Pancreas (tissue), 10 donors: ENCODE data around the gene PNMA8B. TPM values are rescaled to one million over a fixed set of nuclear protein-coding genes. Genes with fewer than 3 reads are reported as not detected.

Source experiments
- ATAC-seq, 4 donors: fragments of 200-7000 bp; cut with Tn5 transposase; one replicate each; pipeline versions ENCODE4 v1.8.0 to v1.9.1; 2020; ENCODE audit warnings: mild to moderate bottlenecking in 4 of 4, moderate library complexity in 4 of 4
- DNase-seq, 6 donors: peaks; one replicate each; pipeline ENCODE4 v3.0.0-alpha.2; 2020
- FAIRE-seq: peaks from 2 replicates; lab custom pipeline; 2012; peaks lifted over from hg19 to GRCh38; lab: Jason Lieb, UNC
- H3K27ac ChIP-seq, 4 donors: fragments of 200-600 bp; sonication (generic); 1 replicate in 3 of 4; 2 replicates in 1 of 4; pipeline versions ENCODE4 v1.5.0 to v1.8.0; 2020
- H3K27me3 ChIP-seq, 4 donors: fragments of 200-600 bp; one replicate each; pipeline ENCODE4 v1.8.0; 2021
- H3K36me3 ChIP-seq, 3 donors: fragments of 200-600 bp; sonication (generic) in 1 of 3; one replicate each; pipeline versions ENCODE4 v1.5.0 to v1.8.0; 2020 to 2021
- H3K4me1 ChIP-seq, 3 donors: fragments of 200-600 bp; one replicate each; pipeline ENCODE4 v1.8.0; 2021
- H3K4me3 ChIP-seq, 4 donors: fragments of 200-600 bp; sonication (generic) in 2 of 4; one replicate each; pipeline versions ENCODE4 v1.5.0 to v1.8.0; 2020 to 2021
- H3K9me3 ChIP-seq, 4 donors: fragments of 200-600 bp; one replicate each; pipeline ENCODE4 v1.8.0; 2021
- CTCF ChIP-seq, 4 donors: fragments of 200-600 bp; sonication (generic) in 3 of 4; IDR thresholded peaks; one replicate each; pipeline versions ENCODE4 v1.5.0 to v1.8.0; 2021; ENCODE audit warnings: antibody characterized with exemption in 4 of 4
- WGBS, 2 donors: extraction: QIAGEN DNeasy Blood & Tissue Kit; methylation state at CpG; one replicate each; pipeline ENCODE4 v1.1.7; 2013; 5-methylcytosine and 5-hydroxymethylcytosine counted together
- intact Hi-C, 3 donors: fragments of 100-400 bp; cut with DNase I; formaldehyde crosslinking; loops; one replicate each; pipeline versions ENCODE4 v1.11.1 to v1.14.2; 2022
- polyA plus RNA-seq, 2 donors: library from polyadenylated mRNA; stranded (reverse); fragments of 200-250 nt; gene quantifications; one replicate each; pipeline ENCODE4 v1.2.3, GENCODE V29; 2013
- total RNA-seq, 6 donors: library from RNA; stranded (reverse); fragmentation: NEBNext Ultra II Directional in 4 of 6; extraction: Animal tissue kit (Norgen Biotek cat#: 25700) in 4 of 6; gene quantifications; one replicate each; pipeline versions ENCODE4 v1.2.1 to v1.2.4, GENCODE V29; 2021 to 2023
- donor health status: healthy with polysubstance abuse.
- donor health status: DM: no; HTN: no; CAD: no; lungs with moderate emphysema.
- donor health status: DM: no; HTN: no; CAD: no.
- donor health status: control.
- donor health status: control.
- donor health status: Bipolar disorder and iron deficiency.
- donor health status: DM: yes; HTN: yes; CAD: no.
- donor health status: DM: no; HTN: no; CAD: no.
- donor health status: DM: no; HTN: no; CAD: no.
- donor health status: DM: yes; HTN: yes; CAD: no.

PNMA8B gene
- total and polyA plus RNA-seq, 8 donors, result 0.47 to 1.4 (median 0.90) TPM

DNA sequence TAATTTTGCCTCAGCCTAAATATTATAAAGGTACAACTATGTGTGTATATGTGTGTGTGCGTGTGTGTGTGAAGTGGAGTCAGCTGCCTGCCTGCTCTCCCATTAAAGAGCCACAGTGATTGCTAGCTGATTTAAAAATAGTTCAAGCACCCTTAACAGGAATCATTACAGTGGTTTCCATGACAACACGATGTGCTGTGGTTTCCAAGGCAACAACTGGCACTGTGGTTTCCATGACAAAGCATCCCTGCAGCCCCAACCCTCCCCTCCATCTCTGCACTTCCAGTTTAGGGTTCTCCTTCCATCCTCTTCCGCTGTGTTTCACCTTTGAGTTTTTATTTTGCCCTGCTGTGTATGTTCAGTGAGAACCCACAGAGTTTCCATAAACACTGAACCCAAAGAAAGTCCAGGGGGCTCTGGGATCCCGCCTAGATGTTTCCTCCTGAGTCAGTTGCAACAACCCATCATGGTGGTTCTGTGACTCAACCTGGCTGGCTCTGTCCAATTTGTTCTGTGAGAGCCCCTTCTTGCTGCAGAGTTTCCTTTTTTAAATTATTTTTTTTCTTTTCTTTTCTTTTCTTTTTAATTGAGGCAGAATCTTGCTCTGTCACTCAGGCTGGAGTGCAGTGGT, 17.2 kb downstream of the PNMA8B start:
- TF ChIP-seq CTCF (IDR thresholded peaks at IDR 0.05), result no peak
- intact Hi-C loops, result no loop called here
- WGBS, 2 donors, result 52% methylated on average over 4 of the region's 4 CpGs
- no peaks in the 10 kb centered on the region for H3K27me3 ChIP-seq
- H3K4me1 ChIP-seq, result peaks cover 0 to 2% (median 0%) of the 10 kb centered on the region in 3 donors
- no peak overlapping the region for H3K4me3 ChIP-seq
- H3K36me3 ChIP-seq, result no peaks in the 10 kb centered on the region
- no peak for DNase-seq
- H3K27ac ChIP-seq, result no peak overlapping the region
- no peak for FAIRE-seq
- H3K9me3 ChIP-seq, result no peaks in the 10 kb centered on the region
- no peak for ATAC-seq

GRCh38 chr19:46475986-46476385, 19.7 kb downstream of the PNMA8B start:
- ATAC-seq (no peak), FAIRE-seq (no peak), DNase-seq (no peak)
- no peak overlapping the region for H3K27ac ChIP-seq
- peaks cover 0 to 4% (median under 1%) of the 10 kb centered on the region in 3 donors for H3K4me1 ChIP-seq
- H3K4me3 ChIP-seq, result no peak overlapping the region
- TF ChIP-seq CTCF (IDR thresholded peaks at IDR 0.05), result no peak
- 46 to 63% methylated on average over 2 of the region's 2 CpGs for WGBS, 2 donors
- no peaks in the 10 kb centered on the region for H3K27me3 ChIP-seq
- no peaks in the 10 kb centered on the region for H3K9me3 ChIP-seq
- H3K36me3 ChIP-seq, result no peaks in the 10 kb centered on the region
- intact Hi-C loops, result no loop called here

GRCh38 chr19:46474211-46474610, 21.5 kb downstream of the PNMA8B start:
- H3K36me3 ChIP-seq, result no peaks in the 10 kb centered on the region
- H3K27ac ChIP-seq, result peak overlapping the region in 1 of 4 donors; percentile 27
- peaks cover 0 to 5% (median 4%) of the 10 kb centered on the region in 3 donors for H3K4me1 ChIP-seq
- DNase-seq (no peak), FAIRE-seq (no peak), ATAC-seq (no peak)
- no peak overlapping the region for H3K4me3 ChIP-seq
- intact Hi-C loops, result no loop called here
- 62 to 75% methylated on average over 8 of the region's 8 CpGs for WGBS, 2 donors
- no peaks in the 10 kb centered on the region for H3K9me3 ChIP-seq
- H3K27me3 ChIP-seq, result no peaks in the 10 kb centered on the region
- TF ChIP-seq CTCF (IDR thresholded peaks at IDR 0.05), result no peak

DNA sequence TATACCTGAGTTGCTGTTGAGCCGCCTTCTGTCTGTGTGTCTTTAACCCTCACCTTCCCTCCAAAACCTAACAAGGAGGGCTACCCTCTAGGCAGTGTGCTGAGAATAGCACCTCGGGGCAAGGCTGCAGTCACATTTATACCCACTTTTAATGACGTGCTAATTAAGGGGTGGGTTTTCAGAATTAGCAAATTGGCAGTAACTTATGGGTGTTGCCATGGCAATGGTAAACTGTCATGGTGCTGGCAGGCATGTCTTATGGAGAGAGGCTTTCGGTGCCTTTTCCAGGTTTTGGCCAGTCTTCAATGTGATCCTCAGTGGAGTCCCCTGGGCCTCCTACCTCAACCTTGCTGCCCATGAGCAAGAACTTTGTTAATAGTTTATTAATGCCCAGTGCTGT, 23.1 kb downstream of the PNMA8B start:
- 86 to 88% methylated on average over 4 of the region's 4 CpGs for WGBS, 2 donors
- no peak for TF ChIP-seq CTCF (IDR thresholded peaks at IDR 0.05)
- H3K4me1 ChIP-seq, result peaks cover 0 to 5% (median 4%) of the 10 kb centered on the region in 3 donors
- ATAC-seq, result no peak
- no peaks in the 10 kb centered on the region for H3K9me3 ChIP-seq
- intact Hi-C loops, result no loop called here
- no peak for DNase-seq
- no peak for FAIRE-seq
- no peak overlapping the region for H3K27ac ChIP-seq
- H3K36me3 ChIP-seq, result no peaks in the 10 kb centered on the region
- H3K27me3 ChIP-seq, result no peaks in the 10 kb centered on the region
- H3K4me3 ChIP-seq, result no peak overlapping the region

GRCh38 chr19:46471811-46472543, 23.7 kb downstream of the PNMA8B start:
- TF ChIP-seq CTCF (IDR thresholded peaks at IDR 0.05), result no peak
- H3K36me3 ChIP-seq, result no peaks in the 10 kb centered on the region
- intact Hi-C loops, result no loop called here
- WGBS, 2 donors, result 71 to 75% methylated on average over 11 of the region's 11 CpGs
- no peaks in the 10 kb centered on the region for H3K27me3 ChIP-seq
- H3K4me1 ChIP-seq, result peaks cover 0 to 5% (median 4%) of the 10 kb centered on the region in 3 donors
- DNase-seq (no peak), FAIRE-seq (no peak), ATAC-seq (peak in 2 of 4 donors; percentile 3 to 28)
- H3K27ac ChIP-seq, result peak overlapping the region; percentile 40 to 69 (median 56)
- H3K9me3 ChIP-seq, result no peaks in the 10 kb centered on the region
- H3K4me3 ChIP-seq, result peak overlapping the region; percentile 30 to 59 (median 47)
